Measurements from ENCODE around the gene LRRC59. TPM values are rescaled to one million over a fixed set of nuclear protein-coding genes. Genes with fewer than 3 reads are reported as not detected.

The LRRC59 gene
- total RNA-seq, 4 donors from 2014 or later, result 41.1 to 68.1 (median 62.1) TPM

- no peak for DNase-seq (ENCODE audit: extremely low spot score)
- H3K9me3 ChIP-seq, result no peaks in the 10 kb centered on the region
- TF ChIP-seq POLR2A (IDR thresholded peaks at IDR 0.05; ENCODE audit: low read depth) (no peak), CTCF (IDR thresholded peaks at IDR 0.05) (peak in 1 of 3 experiments; percentile 21)
- 43% methylated on average over 2 of the region's 4 CpGs for WGBS
- intact Hi-C loops (cut with DNase I), result no loop called here
- H3K36me3 ChIP-seq, result peaks cover 0 to 4% (median 0%) of the 10 kb centered on the region in 4 donors
- peaks cover 19 to 36% (median 29%) of the 10 kb centered on the region in 4 donors for H3K4me1 ChIP-seq
- peak overlapping the region; percentile 63 to 78 (median 70) for H3K4me3 ChIP-seq
- peak overlapping the region; percentile 78 to 87 (median 82) for H3K27ac ChIP-seq (replicated peaks in 1 of 4)
- no peaks in the 10 kb centered on the region for H3K27me3 ChIP-seq
These were observed 29.8 kb upstream of the LRRC59 start for GRCh38 chr17:50426814-50427787.

GRCh38 chr17:50426472-50426782, 29.1 kb upstream of the LRRC59 start:
- Histone ChIP-seq H3K4me1 (peaks cover 19 to 42% (median 33%) of the 10 kb centered on the region in 4 donors), H3K4me3 (peak overlapping the region; percentile 63 to 78 (median 70)), H3K27ac (replicated peaks in 1 of 4) (peak overlapping the region; percentile 78 to 87 (median 82)), H3K27me3 (no peaks in the 10 kb centered on the region), H3K9me3 (no peaks in the 10 kb centered on the region), H3K36me3 (peaks cover 0 to 4% (median 0%) of the 10 kb centered on the region in 4 donors)
- TF ChIP-seq EP300 (IDR thresholded peaks at IDR 0.05) (no peak), POLR2A (IDR thresholded peaks at IDR 0.05; ENCODE audit: low read depth) (no peak)
- intact Hi-C loops (cut with DNase I), result no loop called here
- DNase-seq (ENCODE audit: extremely low spot score), result no peak
- 18% methylated on average over 2 of the region's 7 CpGs for WGBS

GRCh38 chr17:50425682-50426471, 28.6 kb upstream of the LRRC59 start, which contains the start of gene ACSF2:
Gene ACSF2, plus strand, starts transcription at chr17:50426218. Its CDS starts 44 bp downstream, at chr17:50426262.
- H3K27me3 ChIP-seq, result no peaks in the 10 kb centered on the region
- peak within 1 kb of the TSS; percentile 78 to 87 (median 82) for H3K27ac ChIP-seq (replicated peaks in 1 of 4)
- intact Hi-C loops (cut with DNase I), result no loop called here
- TF ChIP-seq POLR2A (IDR thresholded peaks at IDR 0.05; ENCODE audit: low read depth) (no peak), CTCF (IDR thresholded peaks at IDR 0.05) (peak in 1 of 3 experiments; percentile 7), POLR2AphosphoS5 (IDR thresholded peaks at IDR 0.05) (peak; percentile 53 to 66), EP300 (IDR thresholded peaks at IDR 0.05) (no peak)
- H3K4me1 ChIP-seq, result peaks cover 19 to 46% (median 34%) of the 10 kb centered on the region in 4 donors
- peak; percentile 93 for DNase-seq (ENCODE audit: extremely low spot score)
- H3K36me3 ChIP-seq, result peaks cover 0 to 4% (median 0%) of the 10 kb centered on the region in 4 donors
- WGBS, result under 1% methylated on average over 47 of the region's 70 CpGs
- H3K9me3 ChIP-seq, result no peaks in the 10 kb centered on the region
- H3K4me3 ChIP-seq, result peak within 1 kb of the TSS; percentile 63 to 78 (median 70)

- H3K36me3 ChIP-seq, result peaks cover 0 to 4% (median 0%) of the 10 kb centered on the region in 4 donors
- peak overlapping the region; percentile 78 to 87 (median 82) for H3K27ac ChIP-seq (replicated peaks in 1 of 4)
- 81% methylated on average over 5 of the region's 8 CpGs for WGBS
- DNase-seq (ENCODE audit: extremely low spot score), result no peak
- intact Hi-C loops (cut with DNase I), result no loop called here
- no peaks in the 10 kb centered on the region for H3K9me3 ChIP-seq
- H3K27me3 ChIP-seq, result no peaks in the 10 kb centered on the region
- H3K4me1 ChIP-seq, result peaks cover 19 to 54% (median 40%) of the 10 kb centered on the region in 4 donors
- peak overlapping the region; percentile 63 to 78 (median 70) for H3K4me3 ChIP-seq
- no peak for TF ChIP-seq CTCF (IDR thresholded peaks at IDR 0.05)
- no peak for TF ChIP-seq EP300 (IDR thresholded peaks at IDR 0.05)
- no peak for TF ChIP-seq POLR2A (IDR thresholded peaks at IDR 0.05; ENCODE audit: low read depth)
- TF ChIP-seq POLR2AphosphoS5 (IDR thresholded peaks at IDR 0.05), result no peak
These were observed 27.8 kb upstream of the LRRC59 start for GRCh38 chr17:50424996-50425681.
